CD4-positive, alpha-beta T cell treated with Interleukin-4 for 4 hours (primary cell): ENCODE data around the gene CTSO.

Source experiments
- DNase-seq: peaks from one replicate; pipeline ENCODE4 v3.0.0-alpha.2; 2020

The CTSO gene, protein sequence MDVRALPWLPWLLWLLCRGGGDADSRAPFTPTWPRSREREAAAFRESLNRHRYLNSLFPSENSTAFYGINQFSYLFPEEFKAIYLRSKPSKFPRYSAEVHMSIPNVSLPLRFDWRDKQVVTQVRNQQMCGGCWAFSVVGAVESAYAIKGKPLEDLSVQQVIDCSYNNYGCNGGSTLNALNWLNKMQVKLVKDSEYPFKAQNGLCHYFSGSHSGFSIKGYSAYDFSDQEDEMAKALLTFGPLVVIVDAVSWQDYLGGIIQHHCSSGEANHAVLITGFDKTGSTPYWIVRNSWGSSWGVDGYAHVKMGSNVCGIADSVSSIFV

DNA sequence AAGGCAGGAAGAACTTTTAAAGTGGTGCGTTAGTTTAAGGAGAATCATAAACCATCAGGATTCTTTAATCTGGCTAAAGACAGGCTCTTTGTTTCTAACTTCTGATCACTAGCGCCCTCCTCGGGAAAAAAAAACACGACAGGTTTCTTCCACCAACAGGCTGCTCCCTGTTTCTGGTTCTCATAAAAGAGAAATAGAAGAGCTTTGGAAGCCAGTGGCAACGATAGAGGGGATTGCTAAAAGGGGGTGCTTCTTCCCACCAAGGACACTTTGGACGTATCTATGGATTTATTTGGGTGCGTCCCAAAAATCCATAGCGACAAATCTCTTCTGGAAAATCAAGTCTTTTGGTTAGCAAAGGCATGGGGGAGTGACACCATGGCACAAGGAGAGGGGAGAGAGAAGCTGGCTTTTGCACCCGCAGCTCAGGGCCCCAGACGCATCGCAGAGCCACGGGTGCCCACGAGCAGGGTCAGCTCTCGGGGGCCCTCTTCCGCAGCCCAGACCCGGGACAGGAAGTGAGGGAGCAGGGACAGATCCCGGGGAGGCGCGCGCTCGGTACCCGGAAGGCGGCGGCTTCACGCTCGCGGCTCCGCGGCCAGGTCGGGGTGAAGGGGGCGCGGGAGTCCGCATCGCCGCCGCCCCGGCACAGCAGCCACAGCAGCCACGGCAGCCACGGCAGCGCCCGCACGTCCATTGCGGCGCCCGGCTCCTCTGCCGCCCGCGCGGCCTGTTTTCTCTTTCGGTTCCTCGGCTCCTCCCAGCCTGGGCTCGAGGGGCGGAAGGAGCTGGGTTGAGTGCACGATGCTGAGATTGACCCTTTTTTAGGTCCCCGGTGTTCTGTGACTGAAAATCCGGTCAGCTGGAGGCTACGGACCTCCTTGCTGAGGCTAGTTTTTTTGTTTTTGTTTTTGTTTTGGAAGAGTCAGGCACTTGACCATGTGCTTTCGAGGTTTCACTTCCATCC is at the start of gene CTSO:
Gene CTSO, minus strand, starts transcription at position 716 of the 967 bp plus-strand sequence. Its CDS starts 19 bp downstream, at position 697.
- DNase-seq = peak; percentile 71

DNA sequence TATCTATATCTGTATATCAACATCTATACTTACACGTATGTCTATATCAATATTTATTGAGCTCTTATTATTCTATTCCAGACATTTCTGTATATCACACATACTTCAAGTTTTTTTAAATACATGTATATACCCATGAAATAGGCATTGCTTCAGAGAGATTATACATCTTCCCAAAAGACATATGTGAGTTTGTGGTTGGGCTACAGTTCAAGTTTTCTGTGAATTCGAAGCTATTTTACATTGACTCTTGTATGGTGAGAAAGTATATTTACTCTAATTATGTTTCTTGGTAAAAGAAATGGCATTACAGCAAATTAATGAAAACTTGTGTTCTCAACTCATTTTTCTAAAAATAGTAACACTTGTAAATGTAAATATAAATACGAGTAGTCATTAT is 46.8 kb upstream of the CTSO start:
- no peak for DNase-seq

DNA sequence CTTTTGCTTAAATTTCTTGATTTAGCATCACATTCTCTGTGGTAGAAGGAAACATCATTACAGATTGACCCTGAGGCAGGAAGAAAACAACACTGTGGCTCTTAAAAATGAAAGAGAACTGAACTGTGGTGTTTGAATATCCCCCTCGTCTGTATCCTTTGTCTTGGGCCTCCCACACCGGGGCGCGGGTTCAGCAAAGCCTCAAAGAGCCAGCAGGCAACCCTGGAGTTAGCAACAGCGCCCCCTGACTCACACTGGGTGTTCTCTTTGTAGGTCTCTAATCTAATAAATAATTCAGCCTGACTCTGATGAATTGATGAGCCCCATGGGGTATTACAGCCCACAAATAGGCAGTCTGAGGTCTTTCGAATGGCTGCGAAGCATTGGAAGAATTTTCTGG is 46.1 kb upstream of the CTSO start:
- no peak for DNase-seq

DNA sequence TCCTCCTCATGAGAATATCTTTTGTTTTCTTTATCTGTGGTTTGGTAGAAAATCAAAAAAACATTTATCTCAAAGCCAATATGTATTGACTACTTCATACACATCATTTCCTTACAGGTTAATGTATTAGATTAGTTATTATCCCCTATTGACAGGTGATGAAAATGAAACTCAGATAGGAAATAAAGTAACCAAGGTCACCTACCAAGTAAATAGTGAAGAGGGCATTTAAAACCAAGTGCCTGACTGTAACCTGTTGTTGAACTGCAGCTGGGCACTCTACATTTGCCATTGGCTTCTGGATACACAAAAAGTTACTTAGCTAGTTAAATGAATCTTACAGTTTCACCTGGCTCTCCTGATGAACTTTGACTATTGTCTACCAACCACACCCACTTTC is 41.4 kb upstream of the CTSO start:
- no peak for DNase-seq

DNA sequence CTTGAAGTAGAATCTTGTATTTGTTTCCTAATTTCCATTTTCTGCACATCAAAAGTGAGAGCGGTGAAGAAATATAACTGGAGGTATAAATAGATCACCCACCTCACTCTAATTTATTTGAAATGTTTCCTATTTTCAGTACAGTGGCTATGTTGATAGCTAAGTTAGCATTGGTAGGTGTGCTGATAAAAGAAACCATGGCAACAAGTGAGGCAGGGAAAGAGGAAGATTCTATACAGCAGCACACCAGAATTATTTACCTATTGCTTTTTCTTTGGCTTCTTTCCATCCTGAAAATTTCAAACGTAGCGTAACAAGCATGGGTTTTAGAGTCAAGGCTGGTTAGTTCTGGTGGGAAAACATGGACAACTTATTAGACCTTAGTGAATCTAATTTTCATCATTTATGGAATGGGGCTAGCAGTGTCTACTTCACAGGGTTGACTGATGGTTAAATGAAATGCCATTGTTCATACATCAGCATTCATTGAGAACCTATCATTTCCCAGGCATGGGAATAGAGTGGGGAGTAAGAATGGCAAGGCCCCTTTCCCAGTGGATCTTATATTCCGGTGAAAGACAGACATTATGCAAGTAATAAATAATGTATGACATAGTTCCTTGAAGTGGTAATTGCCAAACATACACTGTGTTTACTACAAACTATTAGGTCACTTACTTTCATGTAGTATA is 30.6 kb upstream of the CTSO start:
- DNase-seq = no peak

DNA sequence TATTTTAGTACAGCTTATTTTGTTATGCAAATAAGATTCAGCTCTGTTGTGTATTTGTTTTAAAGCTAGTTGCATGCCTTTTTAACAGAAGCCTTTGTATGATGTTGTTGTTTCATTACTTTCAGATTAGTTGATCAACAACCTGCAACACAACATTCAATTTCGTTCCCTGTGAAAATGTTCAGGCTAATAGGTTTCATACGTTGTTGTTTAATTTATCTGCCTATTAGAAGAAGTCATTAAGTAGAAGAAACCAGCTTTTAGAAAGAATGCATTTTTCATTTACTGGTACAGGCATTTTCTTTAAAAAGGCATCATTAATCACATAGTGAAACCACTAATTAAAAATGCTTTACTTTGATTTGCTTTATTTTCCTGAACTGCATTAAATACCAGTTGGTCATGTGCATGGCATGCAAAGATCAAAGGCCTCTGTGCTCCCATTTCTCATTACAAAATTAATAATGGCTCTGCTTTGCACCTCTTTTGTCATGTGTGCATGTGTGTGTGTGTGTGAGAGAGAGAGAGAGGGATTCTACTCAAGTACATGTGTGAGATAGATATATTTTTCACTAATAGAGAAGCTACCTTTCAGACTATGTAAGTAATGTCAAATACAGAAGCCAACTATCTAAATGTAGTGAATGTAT is 29.2 kb upstream of the CTSO start:
- DNase-seq = no peak

DNA sequence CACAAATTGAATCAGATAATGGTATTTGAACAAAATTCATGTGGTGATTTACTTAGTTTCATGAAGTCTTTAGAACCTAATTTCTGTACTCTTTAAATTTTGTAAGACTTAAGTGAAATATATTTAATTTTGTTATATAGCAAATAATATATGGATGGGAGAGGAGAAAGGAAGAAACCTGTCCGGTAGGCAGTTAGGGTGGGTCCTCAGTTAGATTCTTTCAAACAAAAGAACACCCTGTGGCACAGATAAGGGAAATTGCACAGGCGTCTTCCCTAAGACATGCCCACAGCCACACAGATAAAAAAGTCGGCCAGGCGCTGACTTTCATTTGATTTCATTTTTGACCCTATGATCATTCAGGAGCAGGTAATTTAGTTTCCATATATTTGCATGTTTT is 25.1 kb upstream of the CTSO start:
- DNase-seq = no peak

DNA sequence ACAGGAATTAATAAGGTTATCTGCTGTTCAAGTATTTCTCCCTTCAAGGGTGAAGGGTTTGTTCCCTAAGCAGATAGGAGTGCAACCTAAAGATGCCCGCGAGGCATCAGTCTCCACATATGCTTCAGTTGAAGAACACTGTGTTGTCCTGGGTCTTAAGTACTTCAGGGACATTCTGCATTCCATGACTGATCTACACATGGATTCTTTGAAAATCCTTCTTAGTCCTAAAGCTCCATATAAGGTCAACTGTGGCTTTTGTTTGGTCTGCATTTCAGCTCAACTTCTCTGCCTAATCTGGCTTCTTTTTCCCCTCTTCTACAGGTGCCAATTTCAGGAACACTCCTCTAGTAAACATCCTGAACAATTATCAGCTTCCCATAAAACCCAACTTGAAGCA is 21.8 kb upstream of the CTSO start:
- no peak for DNase-seq

DNA sequence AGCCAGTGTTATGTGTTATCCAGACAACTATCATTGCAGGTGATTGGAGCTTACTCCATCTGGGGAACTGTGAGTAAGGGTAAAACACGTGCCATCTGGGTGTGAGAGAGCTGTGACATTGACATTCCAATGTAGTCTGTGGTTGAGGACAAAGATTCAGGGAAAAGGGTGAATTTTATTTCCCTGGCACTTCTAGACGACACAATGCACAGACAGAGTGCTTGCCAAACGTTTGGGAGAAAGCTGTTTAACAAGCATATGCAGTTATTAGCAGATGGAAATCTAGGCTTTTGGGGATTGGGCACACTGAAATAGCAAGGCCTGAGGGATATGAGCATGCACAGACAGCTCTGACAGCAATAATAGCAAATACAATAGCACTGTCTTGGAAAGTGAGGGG is 21.3 kb upstream of the CTSO start:
- DNase-seq = no peak

DNA sequence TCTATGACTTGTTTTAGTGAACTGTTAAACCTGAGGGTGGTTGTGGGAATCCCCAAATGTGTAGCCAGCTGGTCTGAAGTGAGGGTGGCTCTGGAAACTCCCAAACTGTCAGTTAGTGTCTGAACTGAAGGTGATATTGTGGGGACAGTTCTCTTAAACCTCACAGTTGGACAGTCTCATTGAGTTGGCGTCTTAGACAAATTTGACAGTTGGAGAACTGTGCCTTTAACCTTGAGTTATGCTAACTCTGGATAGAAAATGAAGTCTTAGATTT is 20.7 kb upstream of the CTSO start:
- no peak for DNase-seq

DNA sequence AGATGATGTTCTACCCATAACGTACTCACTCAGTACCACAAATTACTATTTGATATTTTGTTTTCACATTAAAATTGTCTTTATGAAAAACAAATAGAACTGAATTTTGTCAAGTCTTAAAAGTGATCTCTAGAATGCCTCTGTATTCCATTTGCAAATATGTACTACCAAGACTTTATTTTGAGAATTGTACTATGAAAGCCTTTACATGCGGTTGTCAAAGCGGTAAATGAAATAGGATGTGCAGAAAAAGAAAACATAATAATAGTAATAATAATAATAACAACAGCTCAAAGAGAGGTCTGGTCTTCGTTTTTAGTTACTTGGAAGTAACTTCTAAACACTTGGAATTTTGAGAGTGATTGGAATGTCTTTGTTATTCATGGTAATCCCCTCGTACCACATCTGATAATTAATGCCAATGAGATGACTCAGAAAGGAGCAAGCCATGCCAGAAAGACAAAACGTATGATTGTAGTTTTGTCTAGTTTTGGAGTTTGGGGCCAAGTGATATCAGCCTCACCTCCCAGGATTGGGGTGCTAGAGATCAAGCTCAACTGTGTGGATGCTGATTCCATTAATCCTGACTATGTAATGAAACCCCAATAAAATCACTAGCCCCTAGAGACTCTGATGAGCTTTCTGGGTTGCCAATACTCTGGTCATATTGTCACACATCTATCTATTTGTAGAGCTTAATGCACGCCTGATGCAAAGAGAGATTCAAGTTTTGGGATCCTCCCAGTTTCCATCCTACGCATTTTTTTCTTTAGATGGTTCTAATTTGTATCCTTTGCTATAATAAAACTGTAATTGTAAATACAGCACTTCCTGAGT is 20.2 kb upstream of the CTSO start:
- DNase-seq = no peak

DNA sequence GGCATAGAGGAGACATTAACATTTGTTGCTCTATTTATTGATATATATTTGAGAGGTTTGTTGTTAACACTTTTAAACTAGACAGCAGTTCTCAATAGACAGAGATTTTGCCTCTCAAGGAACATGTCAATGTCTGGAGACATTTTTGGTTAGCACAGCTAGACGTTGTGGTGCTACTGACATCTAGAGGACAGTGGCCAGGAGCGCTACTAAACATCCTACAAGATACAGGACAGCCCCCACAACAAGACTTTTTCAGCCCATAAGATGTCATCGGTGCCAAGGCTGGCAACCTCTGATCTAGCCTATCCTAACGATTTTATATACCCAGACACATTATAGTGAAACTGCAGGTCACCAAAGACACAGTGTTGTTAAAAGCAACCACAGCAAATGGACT is 18.4 kb upstream of the CTSO start:
- DNase-seq = no peak

DNA sequence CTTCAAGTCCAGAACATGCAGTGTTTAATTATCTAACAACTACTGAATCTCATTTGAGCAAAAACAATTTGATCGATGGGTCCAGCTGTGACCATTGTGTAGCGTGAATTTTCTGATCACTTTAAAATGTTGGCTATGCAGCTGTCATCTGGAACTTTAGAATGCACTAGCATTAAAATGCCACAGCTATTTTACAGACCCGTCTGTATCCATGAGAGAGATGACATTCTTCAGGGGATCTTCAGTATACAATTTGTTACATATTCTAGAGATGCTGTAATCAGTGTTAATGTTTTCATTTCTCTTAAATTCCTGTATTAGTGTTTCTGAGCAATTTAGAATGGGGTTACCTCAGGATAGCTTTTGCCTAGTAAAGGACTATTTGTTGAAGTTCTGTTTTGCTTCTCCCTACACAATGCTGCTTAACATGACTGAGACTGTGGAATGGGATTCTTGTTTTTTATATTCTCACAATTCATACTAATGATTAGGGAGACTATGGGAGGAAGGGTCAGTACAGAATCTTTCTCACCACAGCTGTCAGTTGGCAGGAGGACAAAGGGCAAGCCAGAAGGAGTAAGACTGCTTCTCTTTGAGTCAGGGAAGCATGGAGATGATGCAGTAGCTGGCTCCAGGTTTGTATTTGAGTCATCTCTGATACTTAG is 13.2 kb upstream of the CTSO start:
- no peak for DNase-seq

DNA sequence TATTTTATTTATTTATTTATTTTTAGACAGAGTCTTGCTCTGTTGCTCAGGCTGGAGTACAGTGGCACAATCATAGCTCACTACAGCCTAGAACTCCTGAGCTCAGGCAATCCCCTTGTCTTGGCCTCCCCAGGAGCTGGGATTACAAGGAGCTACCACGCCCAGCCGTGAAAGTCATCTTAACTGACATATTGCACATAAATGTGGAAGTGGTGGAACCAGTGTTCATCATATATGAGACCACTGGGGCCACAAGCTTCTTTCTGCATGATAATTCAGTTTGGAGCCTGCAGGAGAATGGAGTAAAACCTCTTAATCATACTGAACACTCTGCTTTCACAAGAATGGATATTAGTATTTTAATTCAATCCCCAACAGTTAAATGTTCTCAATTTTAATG is 12.5 kb upstream of the CTSO start:
- no peak for DNase-seq

DNA sequence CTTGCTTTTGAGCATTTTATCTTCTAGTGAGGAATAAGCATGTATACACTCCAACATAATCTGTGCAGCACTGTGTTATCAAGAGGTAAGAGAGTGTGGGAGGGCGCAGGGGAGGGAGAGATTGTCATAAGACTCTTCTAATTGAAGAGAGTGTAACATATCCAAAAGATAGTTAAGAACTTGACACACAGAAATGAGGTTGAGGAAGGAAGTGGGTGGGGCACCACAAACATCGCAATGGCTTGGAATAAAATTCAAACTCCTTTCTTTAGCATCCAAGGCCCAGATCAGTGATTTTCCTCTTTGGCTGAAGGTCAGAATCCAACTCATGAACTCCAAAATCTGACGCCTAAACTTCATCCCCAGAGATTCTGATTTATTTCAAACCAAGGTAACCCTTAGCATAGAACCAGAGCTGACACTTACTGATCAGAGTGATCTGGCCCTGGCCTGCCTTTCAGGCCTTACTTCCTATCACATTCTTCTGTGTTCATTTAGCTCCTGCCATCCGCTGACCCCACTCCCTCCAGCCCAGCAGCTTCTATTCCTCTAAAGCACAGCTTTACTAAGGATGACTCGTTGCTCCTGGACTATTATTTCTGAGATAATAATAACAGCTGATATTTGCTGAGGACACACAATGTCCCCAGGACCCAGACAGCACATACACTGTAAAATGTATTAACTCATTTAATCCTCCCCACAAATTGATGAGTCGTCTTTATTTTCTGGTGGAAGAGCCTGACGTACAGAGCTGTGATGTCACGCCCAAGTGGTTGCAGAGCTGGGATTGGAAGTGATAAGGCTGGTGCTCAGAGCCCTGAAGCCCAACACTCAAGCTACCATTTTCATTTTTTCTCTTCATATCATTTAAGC is 10.6 kb upstream of the CTSO start:
- no peak for DNase-seq

DNA sequence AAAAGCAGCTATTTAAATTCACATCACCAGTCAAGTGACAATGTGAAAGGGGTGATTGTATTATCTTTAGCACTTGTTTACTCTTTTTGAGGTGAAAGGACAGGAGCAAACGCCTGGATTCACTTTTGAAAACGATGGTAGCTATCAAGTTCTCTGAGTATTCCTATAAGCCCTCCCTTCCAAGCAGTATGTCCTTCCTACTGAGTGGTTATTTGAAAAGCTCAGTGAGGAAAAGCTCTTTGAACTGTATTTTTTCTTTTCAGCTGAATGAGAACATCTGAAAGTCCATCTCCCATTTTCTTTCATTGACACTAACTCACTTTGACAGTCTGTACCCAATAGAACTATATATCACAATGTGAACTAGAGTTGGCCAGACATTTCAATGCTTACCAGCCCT is 9.1 kb upstream of the CTSO start:
- DNase-seq = no peak

DNA sequence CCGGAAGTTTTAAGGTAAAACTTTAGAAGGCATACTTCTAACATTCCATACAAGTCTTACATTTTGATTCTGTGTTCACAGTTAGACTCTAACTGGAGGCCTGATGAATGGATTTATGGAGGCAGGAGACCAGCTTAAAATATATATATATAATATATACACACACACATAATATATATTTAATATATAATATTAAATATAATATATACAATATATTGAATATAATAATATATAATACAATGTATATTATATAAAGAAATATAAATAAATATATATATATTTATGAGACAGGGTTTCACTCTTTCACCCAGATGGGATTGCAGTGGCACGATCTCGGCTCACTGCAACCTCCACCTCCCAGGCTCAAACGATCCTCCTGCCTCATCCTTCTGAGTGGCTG is 7.9 kb upstream of the CTSO start:
- no peak for DNase-seq

DNA sequence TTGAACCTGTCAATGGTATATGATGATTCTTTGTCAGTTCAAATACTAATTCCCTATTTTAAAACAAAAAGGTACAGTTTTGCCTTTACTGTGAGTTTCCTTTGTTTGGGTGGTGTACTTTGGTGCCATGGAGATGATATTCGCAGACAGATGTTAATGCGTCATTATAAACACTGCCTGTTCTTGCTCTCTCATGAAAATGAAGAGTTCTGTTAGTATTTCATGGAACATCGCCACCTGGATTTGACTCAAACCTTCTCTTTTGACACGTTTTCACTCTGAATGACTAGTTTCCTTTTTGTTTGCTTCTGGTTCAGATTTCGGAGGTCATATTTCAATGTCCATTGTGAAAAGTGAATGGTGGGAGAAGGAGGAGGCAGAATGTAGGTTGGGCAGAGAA is 6.9 kb upstream of the CTSO start:
- DNase-seq = no peak

DNA sequence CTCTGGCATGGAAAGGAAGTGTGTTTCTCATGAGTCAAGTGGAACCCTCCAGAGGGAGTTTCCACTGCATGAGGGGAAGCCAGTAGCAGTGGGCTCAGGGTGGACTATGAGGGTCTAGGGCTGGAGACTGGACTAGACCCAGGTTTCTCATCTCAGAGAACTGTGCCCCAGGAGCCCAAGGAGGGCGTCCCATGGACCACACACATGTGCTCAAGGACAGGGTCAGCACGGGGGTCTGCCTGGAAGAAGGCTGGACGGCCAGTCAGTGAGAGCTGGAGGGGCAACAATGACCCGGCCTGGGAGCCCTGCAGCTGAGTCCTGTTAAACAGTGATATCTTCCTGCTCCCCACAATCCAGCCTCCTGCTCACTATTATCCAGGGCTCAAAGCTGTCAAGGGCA is 5.8 kb upstream of the CTSO start:
- no peak for DNase-seq

DNA sequence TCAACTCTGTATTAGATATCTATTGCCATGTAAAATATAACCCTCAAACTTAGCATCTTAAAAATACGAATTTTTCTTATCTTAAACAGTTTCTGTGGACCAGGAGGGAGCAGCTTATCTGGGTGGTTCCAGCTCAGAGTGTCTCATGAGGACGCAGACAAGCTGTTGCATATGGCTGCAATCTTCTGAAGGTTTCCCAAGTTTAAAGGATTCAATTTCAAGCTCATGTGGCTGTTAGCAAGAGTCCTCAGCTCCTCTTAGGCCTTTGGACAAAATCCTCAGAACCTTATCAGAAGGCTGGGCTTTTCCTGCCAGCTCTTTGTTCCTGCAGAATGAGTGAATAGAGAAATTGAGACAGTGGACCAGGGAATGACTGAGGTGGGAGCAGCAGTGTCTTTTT is 2.8 kb upstream of the CTSO start:
- DNase-seq = no peak

DNA sequence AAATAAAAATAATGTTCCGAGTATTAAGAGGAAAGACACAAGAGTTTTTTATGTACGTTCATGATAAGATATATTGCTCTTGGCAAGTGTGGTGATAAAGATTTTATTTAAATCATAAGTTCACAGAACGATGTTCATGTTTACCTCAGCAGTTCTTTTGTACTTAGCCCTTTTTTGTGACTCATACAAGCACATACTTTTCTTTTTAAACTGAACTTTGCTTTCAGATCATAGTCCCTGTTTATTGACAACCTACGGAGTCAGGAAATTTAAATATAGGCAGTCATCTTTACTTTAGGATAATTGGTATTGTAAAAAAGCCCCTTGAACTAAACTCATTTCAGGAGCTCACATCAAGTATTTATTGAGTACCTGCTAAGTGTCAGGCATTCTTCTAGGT is 1.3 kb upstream of the CTSO start:
- DNase-seq = no peak
